MV-4-11 (cell line): ENCODE results near the gene GCNT4.
"Not testable (repeated sequence)": the region's sequence is repeated elsewhere in the genome, so short reads cannot be mapped to it uniquely, and the experiment has no call there.

ENCODE experiments used
- DNase-seq: peaks from one replicate; lab custom pipeline; 2025; lab: John Stamatoyannopoulos, UW

GCNT4 gene

GRCh38 chr5:75052192-75053053 lies at the start of gene GCNT4:
Gene GCNT4, minus strand, starts transcription at chr5:75052558. Its CDS starts 22,521 bp downstream, at chr5:75030037.
- DNase-seq: no peak

- not testable (repeated sequence) for DNase-seq
Measured at GRCh38 chr5:75095956-75096355, 43.6 kb upstream of the GCNT4 start.

GRCh38 chr5:75091597-75091996 lies 39.2 kb upstream of the GCNT4 start:
- DNase-seq: no peak

GRCh38 chr5:75089662-75090061 lies 37.3 kb upstream of the GCNT4 start:
- no peak for DNase-seq

GRCh38 chr5:75089137-75089536 lies 36.8 kb upstream of the GCNT4 start:
- DNase-seq: no peak

- no peak for DNase-seq
Measured at GRCh38 chr5:75088648-75089047, 36.3 kb upstream of the GCNT4 start.

GRCh38 chr5:75081510-75081909 lies 29.2 kb upstream of the GCNT4 start:
- no peak for DNase-seq

- DNase-seq: not testable (repeated sequence)
Measured at GRCh38 chr5:75079346-75079745, 27.0 kb upstream of the GCNT4 start.

- DNase-seq: no peak
Measured at GRCh38 chr5:75078027-75078426, 25.7 kb upstream of the GCNT4 start.

- DNase-seq: no peak
Measured at GRCh38 chr5:75072061-75072460, 19.7 kb upstream of the GCNT4 start.

- DNase-seq: no peak
Measured at GRCh38 chr5:75071100-75071499, 18.7 kb upstream of the GCNT4 start.

- DNase-seq: no peak
Measured at GRCh38 chr5:75067434-75067833, 15.1 kb upstream of the GCNT4 start.

GRCh38 chr5:75062925-75063531 lies 10.7 kb upstream of the GCNT4 start:
- DNase-seq: no peak

GRCh38 chr5:75059912-75060545 lies 7.7 kb upstream of the GCNT4 start:
- peak; percentile 59 for DNase-seq

- DNase-seq: no peak
Measured at GRCh38 chr5:75058986-75059535, 6.7 kb upstream of the GCNT4 start.

- no peak for DNase-seq
Measured at GRCh38 chr5:75057561-75057960, 5.2 kb upstream of the GCNT4 start.

GRCh38 chr5:75055727-75056144 lies 3.4 kb upstream of the GCNT4 start:
- no peak for DNase-seq

- DNase-seq: no peak
Measured at GRCh38 chr5:75054134-75054930, 2.0 kb upstream of the GCNT4 start.

- no peak for DNase-seq
Measured at GRCh38 chr5:75053304-75054133, 1.2 kb upstream of the GCNT4 start.

GRCh38 chr5:75053054-75053303 lies 621 bp upstream of the GCNT4 start:
- DNase-seq: no peak

GRCh38 chr5:75051217-75051751 lies 1.1 kb downstream of the GCNT4 start:
- DNase-seq: no peak
